DMS79 (cell line): ENCODE measurements around the gene PDE9A.

ENCODE experiments used
- DNase-seq: peaks from one replicate; lab custom pipeline; 2025; lab: John Stamatoyannopoulos, UW

PDE9A gene

GRCh38 chr21:42744520-42745445 is 91.4 kb downstream of the PDE9A start:
- DNase-seq: no peak

GRCh38 chr21:42745511-42746239 is 92.3 kb downstream of the PDE9A start:
- no peak for DNase-seq

GRCh38 chr21:42746240-42746592 is 92.8 kb downstream of the PDE9A start:
- no peak for DNase-seq

- no peak for DNase-seq
These were observed 93.3 kb downstream of the PDE9A start for GRCh38 chr21:42746593-42747275.

- DNase-seq: no peak
These were observed 93.9 kb downstream of the PDE9A start for GRCh38 chr21:42747276-42747701.

GRCh38 chr21:42747746-42748351 is 94.4 kb downstream of the PDE9A start:
- DNase-seq: no peak

- DNase-seq: no peak
These were observed 95.3 kb downstream of the PDE9A start for GRCh38 chr21:42748620-42749176.

GRCh38 chr21:42750737-42751530 is 97.5 kb downstream of the PDE9A start:
- no peak for DNase-seq

GRCh38 chr21:42751866-42752265 is 98.4 kb downstream of the PDE9A start:
- DNase-seq: no peak

GRCh38 chr21:42753804-42754203 is 100.4 kb downstream of the PDE9A start:
- DNase-seq: no peak

GRCh38 chr21:42754270-42754933 is 101.0 kb downstream of the PDE9A start:
- DNase-seq: no peak

GRCh38 chr21:42755031-42755665 is 101.7 kb downstream of the PDE9A start:
- no peak for DNase-seq

GRCh38 chr21:42755766-42756579 is 102.6 kb downstream of the PDE9A start:
- DNase-seq: no peak

- no peak for DNase-seq
These were observed 103.3 kb downstream of the PDE9A start for GRCh38 chr21:42756580-42757250.

GRCh38 chr21:42757422-42757821 is 104.0 kb downstream of the PDE9A start:
- DNase-seq: no peak

GRCh38 chr21:42757826-42758655 is 104.6 kb downstream of the PDE9A start:
- no peak for DNase-seq

- no peak for DNase-seq
These were observed 105.5 kb downstream of the PDE9A start for GRCh38 chr21:42758721-42759593.
